ENCODE data around the gene NAB2.

GRCh38 chr12:57141249-57141648, 52.3 kb downstream of the NAB2 start:
- TF ChIP-seq SMC3 (IDR thresholded peaks at IDR 0.05), result no peak
- TF ChIP-seq NFE2L2 (conservative IDR thresholded peaks at IDR 0.05; ENCODE audit: low read length), result no peak
- no peak for TF ChIP-seq CTCF (IDR thresholded peaks at IDR 0.05)
- no peak for TF ChIP-seq HOXB13 (CRISPR knock-in tag; IDR thresholded peaks at IDR 0.05; ENCODE audit: low read depth)
- no peak for TF ChIP-seq POLR2A (IDR thresholded peaks at IDR 0.05; ENCODE audit: low read length)
- no peak for TF ChIP-seq JUN (IDR thresholded peaks at IDR 0.05)
- no peak for TF ChIP-seq EP300 (IDR thresholded peaks at IDR 0.05)
- TF ChIP-seq REST (IDR thresholded peaks at IDR 0.05), result no peak

Measured in A549 (cell line).